SJSA1 (cell line): ENCODE data around the gene MAP2K2. TPM values are rescaled to one million over a fixed set of nuclear protein-coding genes. Genes with fewer than 3 reads are reported as not detected.

Experiments
- DNase-seq, 2 experiments: peaks; one replicate each; pipeline ENCODE4 v3.0.0-alpha.2; 2015 to 2020; ENCODE audit warnings: low spot score in 2 of 2, low read depth in 1 of 2
- H3K27ac ChIP-seq: fragments of 250-450 bp; sonication (Bioruptor Pico); 2 replicates; pipeline ENCODE4 v1.5.1; 2020; ENCODE audit warnings: mild to moderate bottlenecking, moderate library complexity
- H3K27me3 ChIP-seq: fragments of 250-450 bp; sonication (Bioruptor Pico); replicated peaks from 2 replicates; pipeline ENCODE4 v1.5.1; 2020; ENCODE audit warnings: mild to moderate bottlenecking, moderate library complexity
- H3K36me3 ChIP-seq: fragments of 250-450 bp; sonication (Bioruptor Pico); 2 replicates; pipeline ENCODE4 v1.5.1; 2020; ENCODE audit warnings: mild to moderate bottlenecking
- H3K4me1 ChIP-seq: fragments of 250-450 bp; sonication (Bioruptor Pico); replicated peaks from 2 replicates; pipeline ENCODE4 v1.6.1; 2021; ENCODE audit warnings: mild to moderate bottlenecking
- H3K4me3 ChIP-seq: fragments of 250-450 bp; sonication (Bioruptor Pico); 2 replicates; pipeline ENCODE4 v1.5.1; 2020; ENCODE audit warnings: mild to moderate bottlenecking
- H3K9me3 ChIP-seq: fragments of 250-450 bp; sonication (Bioruptor Pico); replicated peaks from 2 replicates; pipeline ENCODE4 v1.5.1; 2020; ENCODE audit warnings: mild to moderate bottlenecking
- total RNA-seq: library from RNA; depleted of rRNA; stranded (reverse); fragments of >200 nt; shearing (Covaris generic); gene quantifications from 2 replicates; pipeline ENCODE4 v1.2.3, GENCODE V29; 2014

The MAP2K2 gene
- total RNA-seq, 1 experiment from 2014 or later = 188 TPM

- Histone ChIP-seq H3K4me1 (peaks cover 11% of the 10 kb centered on the region), H3K4me3 (no peak overlapping the region), H3K9me3 (no peaks in the 10 kb centered on the region), H3K27me3 (no peaks in the 10 kb centered on the region), H3K27ac (peak overlapping the region; percentile 42; the same call in 1 of the 2 replicates), H3K36me3 (peaks cover 75% of the 10 kb centered on the region)
- DNase-seq = no peak
Measured at GRCh38 chr19:4052114-4052992, 71.6 kb downstream of the MAP2K2 start.

- peaks cover 71% of the 10 kb centered on the region for H3K36me3 ChIP-seq
- H3K4me1 ChIP-seq = peaks cover 11% of the 10 kb centered on the region
- H3K9me3 ChIP-seq = no peaks in the 10 kb centered on the region
- no peak overlapping the region for H3K4me3 ChIP-seq
- DNase-seq = peak in 1 of 2 experiments; percentile 44
- H3K27ac ChIP-seq = no peak overlapping the region
- no peaks in the 10 kb centered on the region for H3K27me3 ChIP-seq
Measured at GRCh38 chr19:4051175-4052101, 72.5 kb downstream of the MAP2K2 start.

DNA sequence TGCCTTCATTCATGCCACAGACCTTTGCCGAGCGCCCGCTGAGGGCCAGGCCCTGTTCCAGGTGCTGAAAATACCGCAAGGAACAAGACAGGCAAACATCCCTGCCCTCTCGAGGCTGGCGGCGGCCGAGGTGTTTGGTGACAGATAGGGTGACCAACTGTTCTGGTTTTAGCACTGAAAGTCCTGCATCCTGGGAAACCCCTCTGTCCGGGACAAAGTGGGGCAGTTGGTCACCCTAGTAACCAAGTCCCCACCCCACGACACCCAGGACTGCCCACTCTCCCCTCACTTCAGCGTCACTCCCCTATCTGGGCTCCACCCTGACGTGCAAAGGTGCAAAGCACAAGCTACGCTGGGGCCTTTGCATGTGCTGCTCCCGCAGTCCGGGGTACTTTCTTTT lies 74.5 kb downstream of the MAP2K2 start:
- H3K9me3 ChIP-seq = no peaks in the 10 kb centered on the region
- peaks cover 11% of the 10 kb centered on the region for H3K4me1 ChIP-seq
- no peaks in the 10 kb centered on the region for H3K27me3 ChIP-seq
- H3K4me3 ChIP-seq = no peak overlapping the region
- H3K36me3 ChIP-seq = peaks cover 59% of the 10 kb centered on the region
- H3K27ac ChIP-seq = no peak overlapping the region
- no peak for DNase-seq

GRCh38 chr19:4046946-4047683 lies 76.8 kb downstream of the MAP2K2 start:
- Histone ChIP-seq H3K4me3 (no peak overlapping the region), H3K27me3 (no peaks in the 10 kb centered on the region), H3K27ac (no peak overlapping the region), H3K36me3 (peaks cover 46% of the 10 kb centered on the region), H3K9me3 (no peaks in the 10 kb centered on the region), H3K4me1 (peaks cover 2% of the 10 kb centered on the region; the same call in 1 of the 2 replicates)
- DNase-seq = no peak

- no peak overlapping the region for H3K27ac ChIP-seq
- no peak for DNase-seq
Measured at GRCh38 chr19:4046362-4046691, 77.6 kb downstream of the MAP2K2 start.

GRCh38 chr19:4045597-4046361 lies 78.1 kb downstream of the MAP2K2 start:
- H3K4me1 ChIP-seq = no peaks in the 10 kb centered on the region
- peaks cover 38% of the 10 kb centered on the region for H3K36me3 ChIP-seq
- H3K27ac ChIP-seq = no peak overlapping the region
- H3K9me3 ChIP-seq = no peaks in the 10 kb centered on the region
- H3K27me3 ChIP-seq = no peaks in the 10 kb centered on the region
- no peak overlapping the region for H3K4me3 ChIP-seq
- DNase-seq = no peak

More at GRCh38 chr19:4046362-4046691, 77.6 kb downstream of the MAP2K2 start:
- H3K27me3 ChIP-seq = no peaks in the 10 kb centered on the region
- no peak overlapping the region for H3K4me3 ChIP-seq
- no peaks in the 10 kb centered on the region for H3K4me1 ChIP-seq
- H3K9me3 ChIP-seq = no peaks in the 10 kb centered on the region
- peaks cover 41% of the 10 kb centered on the region for H3K36me3 ChIP-seq

GRCh38 chr19:4044990-4045465 lies 78.9 kb downstream of the MAP2K2 start:
- Histone ChIP-seq H3K9me3 (no peaks in the 10 kb centered on the region), H3K4me3 (no peak overlapping the region), H3K36me3 (peaks cover 37% of the 10 kb centered on the region), H3K27ac (no peak overlapping the region), H3K27me3 (no peaks in the 10 kb centered on the region), H3K4me1 (no peaks in the 10 kb centered on the region)
- no peak for DNase-seq

DNA sequence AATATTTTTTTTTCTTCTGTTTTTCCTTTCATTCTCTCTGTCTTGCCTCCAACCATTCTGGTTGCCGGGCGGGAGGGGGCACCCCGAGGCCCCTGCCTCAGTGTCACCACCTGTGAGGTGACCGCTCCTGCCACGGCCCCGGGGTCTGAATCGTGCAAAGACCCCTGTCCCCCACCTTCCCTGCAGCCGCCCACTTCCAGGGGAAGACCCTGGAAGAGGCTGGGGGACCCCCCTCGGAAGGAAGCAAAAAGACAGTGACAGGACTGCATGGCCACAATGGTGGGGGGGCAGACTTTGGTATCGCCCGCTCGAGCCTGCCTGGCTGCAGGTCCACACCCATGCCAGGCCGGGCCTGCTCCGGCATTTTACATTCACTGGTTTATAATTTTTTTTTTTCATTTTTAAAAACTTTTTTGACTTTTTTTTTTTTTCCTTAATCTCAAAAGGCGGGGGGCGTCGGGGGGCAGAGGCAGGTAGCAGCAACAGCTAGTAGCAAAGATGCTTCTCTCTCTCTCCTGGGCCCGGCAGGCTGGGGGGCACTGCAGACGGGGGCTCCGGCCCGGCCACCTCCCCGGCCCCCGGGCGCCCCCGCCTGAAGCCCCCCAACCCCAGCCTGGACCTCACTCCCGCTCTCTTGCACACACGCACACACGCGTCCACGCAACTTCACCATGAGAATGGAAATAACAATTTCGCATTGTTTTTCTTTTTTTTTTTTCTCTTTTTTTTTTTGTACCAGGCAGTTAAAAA lies 79.8 kb downstream of the MAP2K2 start:
- H3K9me3 ChIP-seq = no peaks in the 10 kb centered on the region

GRCh38 chr19:4043401-4043800 lies 80.5 kb downstream of the MAP2K2 start:
- peaks cover 31% of the 10 kb centered on the region for H3K36me3 ChIP-seq
- no peak overlapping the region for H3K4me3 ChIP-seq
- no peak for DNase-seq
- no peaks in the 10 kb centered on the region for H3K9me3 ChIP-seq
- H3K27ac ChIP-seq = no peak overlapping the region
- no peaks in the 10 kb centered on the region for H3K27me3 ChIP-seq
- no peaks in the 10 kb centered on the region for H3K4me1 ChIP-seq

More for the DNA sequence above, 79.8 kb downstream of the MAP2K2 start:
- Histone ChIP-seq H3K27me3 (no peaks in the 10 kb centered on the region), H3K4me3 (no peak overlapping the region), H3K27ac (no peak overlapping the region), H3K36me3 (peaks cover 28% of the 10 kb centered on the region), H3K4me1 (no peaks in the 10 kb centered on the region)
- no peak for DNase-seq

DNA sequence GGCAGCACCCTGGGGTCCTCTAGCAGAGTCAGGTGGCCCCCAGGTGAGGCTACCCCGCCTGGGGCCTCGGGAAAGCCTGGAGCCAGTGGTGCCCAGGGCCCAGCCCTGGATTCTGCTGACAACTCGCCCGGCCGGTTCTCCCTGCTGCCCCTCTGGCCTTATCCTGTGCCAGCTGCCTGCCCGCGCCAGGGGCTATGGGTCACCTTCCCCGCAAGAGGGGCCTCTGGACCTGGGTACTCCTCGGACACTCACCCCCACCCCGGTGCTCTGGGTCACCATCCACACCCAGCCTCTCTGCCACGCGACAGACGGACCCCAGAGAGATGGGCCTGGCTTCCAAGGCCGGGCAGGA lies 81.2 kb downstream of the MAP2K2 start:
- no peak for DNase-seq
- Histone ChIP-seq H3K27me3 (no peaks in the 10 kb centered on the region), H3K36me3 (peaks cover 27% of the 10 kb centered on the region), H3K4me1 (no peaks in the 10 kb centered on the region), H3K4me3 (no peak overlapping the region), H3K9me3 (no peaks in the 10 kb centered on the region), H3K27ac (no peak overlapping the region)

DNA sequence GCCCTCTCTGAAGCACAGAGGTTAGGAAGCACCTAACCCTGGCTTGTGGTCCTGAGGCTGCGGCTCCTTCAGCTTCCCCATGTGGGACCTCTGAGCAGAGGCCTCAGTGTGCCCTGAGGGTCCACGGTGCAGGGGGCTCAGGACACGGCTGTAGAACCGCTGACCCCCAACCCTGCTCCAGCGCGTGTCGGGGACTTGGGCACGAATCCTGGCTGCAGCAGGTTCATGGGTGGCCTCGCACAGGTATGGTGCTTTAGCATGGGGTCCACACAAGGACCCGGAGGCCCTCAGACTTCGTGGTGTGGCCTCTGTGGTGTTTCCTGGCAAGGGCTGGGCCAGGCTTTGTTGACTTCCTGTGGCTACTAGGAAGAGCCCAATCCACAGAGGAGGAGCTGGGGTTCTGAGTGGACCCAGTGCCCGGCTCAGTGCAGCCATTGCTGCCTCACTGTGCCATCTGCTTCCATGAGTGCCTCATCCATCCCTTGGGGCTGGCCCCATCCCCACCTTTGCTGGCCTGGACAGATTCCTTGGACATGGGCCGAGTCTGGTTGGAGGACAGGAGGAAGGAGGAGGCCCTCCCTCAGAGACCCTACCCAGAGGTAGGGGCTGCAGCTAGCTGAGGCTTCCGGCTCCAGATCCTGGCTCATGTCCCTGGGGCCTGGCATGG lies 81.7 kb downstream of the MAP2K2 start:
- H3K4me3 ChIP-seq = no peak overlapping the region
- H3K36me3 ChIP-seq = peaks cover 32% of the 10 kb centered on the region
- DNase-seq = no peak
- no peaks in the 10 kb centered on the region for H3K9me3 ChIP-seq
- no peaks in the 10 kb centered on the region for H3K27me3 ChIP-seq
- H3K4me1 ChIP-seq = no peaks in the 10 kb centered on the region
- no peak overlapping the region for H3K27ac ChIP-seq
